PC-3 (cell line): ENCODE measurements around the gene FAM168A. TPM values are rescaled to one million over a fixed set of nuclear protein-coding genes. Genes with fewer than 3 reads are reported as not detected.
"Not testable (repeated sequence)": the region's sequence is repeated elsewhere in the genome, so short reads cannot be mapped to it uniquely, and the experiment has no call there.

Source experiments
- ATAC-seq: fragments of 200-7000 bp; cut with Tn5 transposase; 2 replicates; pipeline ENCODE4 v1.9.1; 2020; ENCODE audit warnings: mild to moderate bottlenecking, moderate library complexity
- BruUV-seq: library from RNA; stranded (reverse); fragments of 400-500 nt; replicated peaks from 2 replicates; lab custom pipeline; 2021; lab: Mats Ljungman, UMichigan
- CTCF ChIA-PET: fragments of 300-600 bp; sonication (Branson Sonifier 250); formaldehyde crosslinking; loops from one replicate; lab custom pipeline; 2022; ENCODE audit warnings: antibody characterized with exemption; lab: Charles Lee
- POLR2A ChIA-PET: fragments of 300-600 bp; sonication (Branson Sonifier 250); formaldehyde crosslinking; loops from one replicate; lab custom pipeline; 2022; ENCODE audit warnings: antibody characterized with exemption; ENCODE audit not compliant: unreplicated experiment; lab: Charles Lee
- DNase-seq: peaks from one replicate; pipeline ENCODE4 v3.0.0-alpha.2; 2015
- H2AFZ ChIP-seq: fragments of 300-600 bp; sonication (generic); 2 replicates; pipeline ENCODE4 v1.6.0; 2016; ENCODE audit warnings: antibody characterized with exemption, low read length
- H3F3A ChIP-seq: fragments of 300-600 bp; sonication (generic); one replicate; pipeline ENCODE4 v1.6.0; 2017; ENCODE audit warnings: antibody characterized with exemption, low read length, control low read depth, mild to moderate bottlenecking; ENCODE audit not compliant: unreplicated experiment
- H3K27ac ChIP-seq: fragments of 300-600 bp; sonication (generic); 2 replicates; pipeline ENCODE4 v1.5.1; 2016; ENCODE audit warnings: mild to moderate bottlenecking, low read length
- H3K27me3 ChIP-seq: fragments of 300-600 bp; sonication (generic); 2 replicates; pipeline ENCODE4 v1.6.1; 2016; ENCODE audit warnings: low read length, mixed read lengths
- H3K36me3 ChIP-seq: fragments of 300-600 bp; sonication (generic); 2 replicates; pipeline ENCODE4 v1.6.1; 2016; ENCODE audit warnings: low read depth, mixed run types, low read length, mixed read lengths
- H3K4me1 ChIP-seq: fragments of 300-600 bp; sonication (generic); 2 replicates; pipeline ENCODE4 v1.5.1; 2016; ENCODE audit warnings: low read length; ENCODE audit not compliant: insufficient read depth
- H3K4me2 ChIP-seq: fragments of 300-600 bp; sonication (generic); 2 replicates; pipeline ENCODE4 v1.6.0; 2016; ENCODE audit warnings: low read length
- H3K4me3 ChIP-seq: fragments of 300-600 bp; sonication (generic); 2 replicates; pipeline ENCODE4 v1.5.1; 2016; ENCODE audit warnings: mild to moderate bottlenecking, low read length, mixed read lengths
- H3K79me2 ChIP-seq: fragments of 300-600 bp; sonication (generic); 2 replicates; pipeline ENCODE4 v1.6.1; 2017; ENCODE audit warnings: low read length, mixed read lengths
- H3K9ac ChIP-seq: fragments of 300-600 bp; sonication (generic); 2 replicates; pipeline ENCODE4 v1.6.0; 2016; ENCODE audit warnings: mild to moderate bottlenecking, low read length
- H3K9me2 ChIP-seq: fragments of 300-600 bp; sonication (generic); replicated peaks from 2 replicates; pipeline ENCODE4 v1.6.1; 2016; ENCODE audit warnings: mixed run types, low read length, mixed read lengths
- H3K9me3 ChIP-seq: fragments of 300-600 bp; sonication (generic); 2 replicates; pipeline ENCODE4 v1.6.1; 2016; ENCODE audit warnings: low read length, mixed read lengths
- H4K20me1 ChIP-seq: fragments of 300-600 bp; sonication (generic); 2 replicates; pipeline ENCODE4 v1.6.1; 2016; ENCODE audit warnings: low read length, mixed read lengths
- CTCF ChIP-seq: fragments of 300-600 bp; sonication (generic); conservative IDR thresholded peaks from 2 replicates; pipeline ENCODE4 v1.5.1; 2017; ENCODE audit warnings: antibody characterized with exemption, low read depth, mild to moderate bottlenecking, low read length
- EZH2 ChIP-seq: fragments of 300-600 bp; sonication (generic); IDR thresholded peaks from one replicate; pipeline ENCODE4 v1.6.1; 2017; ENCODE audit warnings: antibody characterized with exemption, mild to moderate bottlenecking, low read length; ENCODE audit not compliant: unreplicated experiment
- EZH2phosphoT487 ChIP-seq: fragments of 300-600 bp; sonication (generic); IDR thresholded peaks from 2 replicates; pipeline ENCODE4 v1.6.1; 2018; ENCODE audit warnings: mild to moderate bottlenecking, antibody characterized with exemption, low read length, borderline replicate concordance
- intact Hi-C: fragments of 100-400 bp; cut with micrococcal nuclease; formaldehyde crosslinking; loops from 2 replicates; pipeline ENCODE4 v1.9.0; 2023
- total RNA-seq: library from RNA; depleted of rRNA; stranded (reverse); fragments of >200 nt; gene quantifications from 2 replicates; pipeline ENCODE4 v1.2.3, GENCODE V29; 2014

The FAM168A gene
- total RNA-seq, 1 experiment from 2014 or later = 24.5 TPM

- Histone ChIP-seq H4K20me1 (no peaks in the 10 kb centered on the region), H3K9me3 (no peaks in the 10 kb centered on the region), H3K36me3 (no peaks in the 10 kb centered on the region), H3K9me2 (no peaks in the 10 kb centered on the region), H3K4me1 (peaks cover 4% of the 10 kb centered on the region; the same call in 1 of the 2 replicates), H2AFZ (no peak overlapping the region), H3K4me3 (no peak overlapping the region), H3K27me3 (no peaks in the 10 kb centered on the region), H3K79me2 (no peaks in the 10 kb centered on the region), H3K27ac (no peak overlapping the region), H3K9ac (no peak overlapping the region), H3K4me2 (no peak overlapping the region), H3F3A (no peaks in the 10 kb centered on the region)
- ChIA-PET POLR2A (no interaction called here), CTCF (no interaction called here)
- BruUV-seq = no TSS peak
- no peak for DNase-seq
- intact Hi-C loops = loop anchor here (5.0 kb wide), 1 partner anchor 122 kb away; the partner anchor contains the start of gene FAM168A
- ATAC-seq = no peak
- TF ChIP-seq EZH2 (no peak), EZH2phosphoT487 (no peak), CTCF (no peak)
Observed at GRCh38 chr11:73475549-73476095, 122.3 kb downstream of the FAM168A start.

GRCh38 chr11:73473252-73473651 is 124.7 kb downstream of the FAM168A start:
- Histone ChIP-seq H3K4me3 (no peak overlapping the region), H3K4me2 (no peak overlapping the region), H3K79me2 (no peaks in the 10 kb centered on the region), H4K20me1 (no peaks in the 10 kb centered on the region), H3K9me3 (no peaks in the 10 kb centered on the region), H3K27ac (no peak overlapping the region), H3K36me3 (no peaks in the 10 kb centered on the region), H3K27me3 (no peaks in the 10 kb centered on the region), H3K9ac (no peak overlapping the region), H3K4me1 (no peaks in the 10 kb centered on the region), H3F3A (no peaks in the 10 kb centered on the region), H2AFZ (no peak overlapping the region), H3K9me2 (no peaks in the 10 kb centered on the region)
- CTCF ChIA-PET = no interaction called here
- TF ChIP-seq CTCF = no peak
- no peak for TF ChIP-seq EZH2phosphoT487
- no peak for TF ChIP-seq EZH2
- ATAC-seq = no peak
- no peak for DNase-seq
- intact Hi-C loops = no loop called here
- no TSS peak for BruUV-seq
- POLR2A ChIA-PET = no interaction called here

- ATAC-seq, intact Hi-C loops, H3K4me3 ChIP-seq, H3K9me3 ChIP-seq, POLR2A ChIA-PET, H3K4me1 ChIP-seq, H2AFZ ChIP-seq, H3F3A ChIP-seq, CTCF ChIA-PET, DNase-seq, H3K9ac ChIP-seq, H4K20me1 ChIP-seq, H3K4me2 ChIP-seq, BruUV-seq, H3K27me3 ChIP-seq, H3K27ac ChIP-seq, H3K36me3 ChIP-seq, H3K9me2 ChIP-seq, H3K79me2 ChIP-seq: not testable (repeated sequence)
Observed at GRCh38 chr11:73470036-73470612, 127.8 kb downstream of the FAM168A start.
